ENCODE results near the gene TMEM134. TPM values are rescaled to one million over a fixed set of nuclear protein-coding genes. Genes with fewer than 3 reads are reported as not detected.

The TMEM134 gene
- total and polyA plus RNA-seq, 9 of the 15 experiments (the other 6 are each of a cell fraction or from before 2014, with no cell fraction given): 0.63 to 48.4 (median 10.7) TPM

GRCh38 chr11:67423891-67424613 is 45.0 kb downstream of the TMEM134 start (continued):
- TF ChIP-seq JUNB (CRISPR knock-in tag; conservative IDR thresholded peaks at IDR 0.05) (no peak), USF1 (CRISPR knock-in tag; IDR thresholded peaks at IDR 0.05) (no peak), PTRF (tag; IDR thresholded peaks at IDR 0.05) (no peak), ZNF184 (CRISPR knock-in tag; IDR thresholded peaks at IDR 0.05) (no peak)

DNA sequence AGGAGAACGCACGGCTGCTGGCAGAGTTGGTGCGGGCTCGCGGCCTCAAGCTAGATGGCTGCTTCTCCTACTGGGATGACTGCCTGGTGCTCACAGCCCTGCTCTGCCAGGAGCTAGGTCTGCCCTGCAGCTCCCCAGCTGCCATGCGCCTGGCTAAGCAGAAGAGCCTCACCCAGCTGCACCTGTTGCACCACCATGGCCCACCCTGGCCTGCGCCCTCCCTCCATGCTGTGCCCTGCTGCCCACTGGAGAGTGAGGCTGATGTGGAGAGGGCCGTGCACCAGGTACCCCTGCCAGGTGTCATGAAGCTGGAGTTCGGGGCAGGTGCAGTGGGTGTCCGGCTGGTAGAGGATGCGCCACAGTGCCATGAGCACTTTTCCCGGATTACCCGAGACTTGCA is 45.6 kb downstream of the TMEM134 start:
- 91% methylated on average over 12 of the region's 13 CpGs for WGBS (ENCODE audit: insufficient coverage, low coverage, missing lambda C conversion rate)
- BruUV-seq (replicated peaks): no TSS peak
- CTCF ChIA-PET (ENCODE audit: low intra/inter-chr PET ratio): no interaction called here
- TF ChIP-seq NBN (IDR thresholded peaks at IDR 0.05; ENCODE audit: low read depth) (no peak), SMARCB1 (IDR thresholded peaks at IDR 0.05; ENCODE audit: insufficient read length, low read depth) (no peak), NRF1 (conservative IDR thresholded peaks at IDR 0.05 in 1 of 2, IDR thresholded peaks at IDR 0.05 in 1 of 2) (no peak), PRMT5 (CRISPR knock-in tag; IDR thresholded peaks at IDR 0.05) (no peak), ATF4 (CRISPR knock-in tag; IDR thresholded peaks at IDR 0.05) (no peak), ZC3H4 (CRISPR knock-in tag; IDR thresholded peaks at IDR 0.05; ENCODE audit: borderline replicate concordance) (no peak), HOXB6 (CRISPR knock-in tag; IDR thresholded peaks at IDR 0.05; ENCODE audit: borderline replicate concordance) (no peak), NEUROD1 (IDR thresholded peaks at IDR 0.05; ENCODE audit: borderline replicate concordance, low read depth, low read length, partially characterized antibody) (no peak)
- TF ChIP-seq, protein P1, sequence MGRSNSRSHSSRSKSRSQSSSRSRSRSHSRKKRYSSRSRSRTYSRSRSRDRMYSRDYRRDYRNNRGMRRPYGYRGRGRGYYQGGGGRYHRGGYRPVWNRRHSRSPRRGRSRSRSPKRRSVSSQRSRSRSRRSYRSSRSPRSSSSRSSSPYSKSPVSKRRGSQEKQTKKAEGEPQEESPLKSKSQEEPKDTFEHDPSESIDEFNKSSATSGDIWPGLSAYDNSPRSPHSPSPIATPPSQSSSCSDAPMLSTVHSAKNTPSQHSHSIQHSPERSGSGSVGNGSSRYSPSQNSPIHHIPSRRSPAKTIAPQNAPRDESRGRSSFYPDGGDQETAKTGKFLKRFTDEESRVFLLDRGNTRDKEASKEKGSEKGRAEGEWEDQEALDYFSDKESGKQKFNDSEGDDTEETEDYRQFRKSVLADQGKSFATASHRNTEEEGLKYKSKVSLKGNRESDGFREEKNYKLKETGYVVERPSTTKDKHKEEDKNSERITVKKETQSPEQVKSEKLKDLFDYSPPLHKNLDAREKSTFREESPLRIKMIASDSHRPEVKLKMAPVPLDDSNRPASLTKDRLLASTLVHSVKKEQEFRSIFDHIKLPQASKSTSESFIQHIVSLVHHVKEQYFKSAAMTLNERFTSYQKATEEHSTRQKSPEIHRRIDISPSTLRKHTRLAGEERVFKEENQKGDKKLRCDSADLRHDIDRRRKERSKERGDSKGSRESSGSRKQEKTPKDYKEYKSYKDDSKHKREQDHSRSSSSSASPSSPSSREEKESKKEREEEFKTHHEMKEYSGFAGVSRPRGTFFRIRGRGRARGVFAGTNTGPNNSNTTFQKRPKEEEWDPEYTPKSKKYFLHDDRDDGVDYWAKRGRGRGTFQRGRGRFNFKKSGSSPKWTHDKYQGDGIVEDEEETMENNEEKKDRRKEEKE (IDR thresholded peaks at IDR 0.05; ENCODE audit: borderline replicate concordance in 1 of 2, control insufficient read depth in 1 of 2, low read depth in 2 of 2, low read length in 1 of 2): no peak
- TF ChIP-seq, protein P2, sequence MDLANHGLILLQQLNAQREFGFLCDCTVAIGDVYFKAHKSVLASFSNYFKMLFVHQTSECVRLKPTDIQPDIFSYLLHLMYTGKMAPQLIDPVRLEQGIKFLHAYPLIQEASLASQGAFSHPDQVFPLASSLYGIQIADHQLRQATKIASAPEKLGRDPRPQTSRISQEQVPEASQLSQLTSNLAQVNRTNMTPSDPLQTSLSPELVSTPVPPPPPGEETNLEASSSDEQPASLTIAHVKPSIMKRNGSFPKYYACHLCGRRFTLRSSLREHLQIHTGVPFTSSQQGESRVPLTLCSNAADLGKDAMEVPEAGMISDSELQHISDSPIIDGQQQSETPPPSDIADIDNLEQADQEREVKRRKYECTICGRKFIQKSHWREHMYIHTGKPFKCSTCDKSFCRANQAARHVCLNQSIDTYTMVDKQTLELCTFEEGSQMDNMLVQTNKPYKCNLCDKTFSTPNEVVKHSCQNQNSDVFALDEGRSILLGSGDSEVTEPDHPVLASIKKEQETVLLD (IDR thresholded peaks at IDR 0.05): no peak

More for the DNA sequence above, 45.6 kb downstream of the TMEM134 start:
- Histone ChIP-seq H3K4me2 (ENCODE audit: insufficient read depth, low read length) (no peak overlapping the region), H3K4me1 (replicated peaks in 1 of 2; ENCODE audit: control insufficient read depth in 2 of 2, insufficient read depth in 2 of 2, low read length in 2 of 2) (peaks cover 10 to 61% of the 10 kb centered on the region in 2 experiments), H3K36me3 (ENCODE audit: control insufficient read depth, insufficient read depth, low read length) (no peaks in the 10 kb centered on the region), H3K27ac (ENCODE audit: extremely low read depth, low read depth, low read length) (no peak overlapping the region), H3K27me3 (ENCODE audit: control insufficient read depth in 2 of 2, insufficient read depth in 2 of 2, low read length in 2 of 2) (no peaks in the 10 kb centered on the region), H3K9me3 (replicated peaks; ENCODE audit: control insufficient read depth, insufficient read depth, low read depth, low read length) (no peaks in the 10 kb centered on the region), H3K9ac (ENCODE audit: insufficient read depth in 1 of 2, low read depth in 2 of 2, low read length in 2 of 2) (peak overlapping the region in 1 of 2 experiments; percentile 82; a peak in 2 of 4 replicates), H2AFZ (ENCODE audit: low read depth, low read length) (no peak overlapping the region), H3K79me2 (ENCODE audit: control insufficient read depth, insufficient read depth, low read length) (peaks cover 10% of the 10 kb centered on the region), H4K20me1 (replicated peaks; ENCODE audit: control insufficient read depth, insufficient read depth, low read length) (no peaks in the 10 kb centered on the region), H3K4me3 (no peak overlapping the region), H3K9me1 (ENCODE audit: control insufficient read depth, insufficient read depth, low read length) (peaks cover 4% of the 10 kb centered on the region)
- ATAC-seq (no peak), DNase-seq (ENCODE audit: extremely low read depth in 1 of 4, low spot score in 3 of 4) (no peak), FAIRE-seq (no peak)
- POLR2A ChIA-PET: interaction anchor here (0.6 to 2.0 kb wide), 5 partner anchors 11 to 54 kb away, joined by 3 to 9 read pairs (median 4); partner anchors contain the start of gene PPP1CA
- in situ Hi-C loops (cut with MboI): no loop called here
- intact Hi-C loops (cut with micrococcal nuclease): loop anchor here (5.0 kb wide), 1 partner anchor 44 kb away; the partner anchor contains the start of gene TMEM134

Data from K562 (cell line).